Vagina (tissue), 2 donors: Measurements from ENCODE around the gene ARL8B. TPM values are rescaled to one million over a fixed set of nuclear protein-coding genes. Genes with fewer than 3 reads are reported as not detected.
"Not testable (repeated sequence)": the region's sequence is repeated elsewhere in the genome, so short reads cannot be mapped to it uniquely, and the experiment has no call there.

ENCODE experiments used
- DNase-seq, 2 donors: peaks; one replicate each; pipeline ENCODE4 v3.0.0-alpha.2; 2017; ENCODE audit errors: extremely low spot score in 2 of 2
- H3K27ac ChIP-seq: fragments of 200-600 bp; sonication (generic); one replicate; pipeline ENCODE4 v1.5.1; 2019
- H3K27me3 ChIP-seq: fragments of 200-600 bp; sonication (generic); one replicate; pipeline ENCODE4 v1.5.1; 2019
- H3K36me3 ChIP-seq, 2 donors: fragments of 200-600 bp; sonication (generic); one replicate each; pipeline ENCODE4 v1.5.1; 2017 to 2019
- H3K4me1 ChIP-seq: fragments of 200-600 bp; sonication (generic); one replicate; pipeline ENCODE4 v1.5.1; 2019
- H3K4me3 ChIP-seq, 2 donors: fragments of 200-600 bp; sonication (generic); 1 replicate in 1 of 2; 2 replicates in 1 of 2; pipeline ENCODE4 v1.5.1; 2016 to 2019
- H3K9me3 ChIP-seq: fragments of 200-600 bp; sonication (generic); one replicate; pipeline ENCODE4 v1.5.1; 2019
- POLR2A ChIP-seq, 2 donors: fragments of 450-650 bp; IDR thresholded peaks; one replicate each; pipeline ENCODE4 v1.6.1; 2017; ENCODE audit warnings: antibody characterized with exemption in 2 of 2, mild to moderate bottlenecking in 2 of 2, moderate library complexity in 2 of 2
- POLR2AphosphoS5 ChIP-seq, 2 donors: sonication (generic); formaldehyde crosslinking; IDR thresholded peaks; one replicate each; pipeline ENCODE4 v1.9.0; 2017; ENCODE audit warnings: antibody characterized with exemption in 2 of 2, mild to moderate bottlenecking in 2 of 2, low read depth in 1 of 2; ENCODE audit not compliant: insufficient read depth in 1 of 2
- intact Hi-C: fragments of 100-400 bp; cut with DNase I; formaldehyde crosslinking; loops from one replicate; pipeline ENCODE4 v1.15.1; 2023
- total RNA-seq: library from RNA; depleted of rRNA; stranded (reverse); fragments of >200 nt; gene quantifications from one replicate; pipeline ENCODE4 v1.2.3, GENCODE V29; 2016
- TF ChIP-seq, protein P1 (sequence below), 3 experiments: fragments of 450-650 bp in 2 of 3; fragments of 200-600 bp in 1 of 3; sonication (generic) in 1 of 3; IDR thresholded peaks; one replicate each; pipeline ENCODE4 v1.5.1; 2017 to 2019; ENCODE audit warnings: antibody characterized with exemption in 3 of 3, mild to moderate bottlenecking in 2 of 3, moderate library complexity in 2 of 3

The ARL8B gene
- total RNA-seq, 1 donor from 2014 or later: 44.4 TPM

DNA sequence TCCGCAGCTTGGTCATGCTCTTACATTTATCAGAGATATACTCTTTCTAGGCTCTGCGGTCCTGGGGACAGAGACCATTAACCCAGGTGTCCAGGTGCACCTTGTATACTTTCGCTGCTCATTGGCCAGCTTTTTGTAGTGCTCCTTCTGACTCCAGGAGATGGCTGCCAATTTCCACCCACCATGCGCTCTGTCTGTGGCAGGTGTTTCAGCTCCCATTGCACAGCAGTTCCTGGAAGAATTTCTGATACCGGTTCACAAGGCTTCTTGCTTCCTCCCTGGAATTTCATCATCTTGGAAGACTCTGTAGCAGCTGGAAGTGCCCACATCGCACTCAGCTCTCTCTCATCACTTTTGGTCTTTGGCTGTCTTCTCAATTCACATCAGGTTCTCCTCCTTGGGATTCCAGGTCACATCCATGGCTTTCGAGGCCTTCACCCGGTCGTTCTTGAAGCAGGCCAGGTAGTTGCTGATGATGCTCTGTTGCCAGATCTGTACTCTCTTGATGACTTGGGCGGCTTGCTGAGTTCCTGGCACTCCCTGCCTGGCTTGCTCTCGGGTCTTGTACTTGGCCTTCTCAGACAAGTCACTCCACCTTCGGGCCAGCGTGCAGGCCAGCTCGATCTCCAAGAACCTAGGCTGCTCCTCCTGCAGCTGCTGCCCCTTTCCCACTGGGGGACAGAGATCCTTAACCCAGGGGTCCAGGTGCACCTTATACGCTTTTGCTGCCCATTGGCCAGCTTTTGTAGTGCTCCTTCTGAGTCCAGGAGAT lies 41.1 kb upstream of the ARL8B start:
- TF ChIP-seq POLR2AphosphoS5 (IDR thresholded peaks at IDR 0.05; ENCODE audit: insufficient read depth in 1 of 2, low read depth in 1 of 2): no peak
- TF ChIP-seq, protein P1, sequence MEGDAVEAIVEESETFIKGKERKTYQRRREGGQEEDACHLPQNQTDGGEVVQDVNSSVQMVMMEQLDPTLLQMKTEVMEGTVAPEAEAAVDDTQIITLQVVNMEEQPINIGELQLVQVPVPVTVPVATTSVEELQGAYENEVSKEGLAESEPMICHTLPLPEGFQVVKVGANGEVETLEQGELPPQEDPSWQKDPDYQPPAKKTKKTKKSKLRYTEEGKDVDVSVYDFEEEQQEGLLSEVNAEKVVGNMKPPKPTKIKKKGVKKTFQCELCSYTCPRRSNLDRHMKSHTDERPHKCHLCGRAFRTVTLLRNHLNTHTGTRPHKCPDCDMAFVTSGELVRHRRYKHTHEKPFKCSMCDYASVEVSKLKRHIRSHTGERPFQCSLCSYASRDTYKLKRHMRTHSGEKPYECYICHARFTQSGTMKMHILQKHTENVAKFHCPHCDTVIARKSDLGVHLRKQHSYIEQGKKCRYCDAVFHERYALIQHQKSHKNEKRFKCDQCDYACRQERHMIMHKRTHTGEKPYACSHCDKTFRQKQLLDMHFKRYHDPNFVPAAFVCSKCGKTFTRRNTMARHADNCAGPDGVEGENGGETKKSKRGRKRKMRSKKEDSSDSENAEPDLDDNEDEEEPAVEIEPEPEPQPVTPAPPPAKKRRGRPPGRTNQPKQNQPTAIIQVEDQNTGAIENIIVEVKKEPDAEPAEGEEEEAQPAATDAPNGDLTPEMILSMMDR (IDR thresholded peaks at IDR 0.05): no peak
- TF ChIP-seq POLR2A (IDR thresholded peaks at IDR 0.05): no peak
- H3K36me3 ChIP-seq: no peaks in the 10 kb centered on the region
- H3K9me3 ChIP-seq: no peaks in the 10 kb centered on the region
- no peak overlapping the region for H3K27ac ChIP-seq
- no peaks in the 10 kb centered on the region for H3K27me3 ChIP-seq
- H3K4me3 ChIP-seq: no peak overlapping the region
- H3K4me1 ChIP-seq: peaks cover 14% of the 10 kb centered on the region
- intact Hi-C loops: no loop called here
- DNase-seq: no peak

DNA sequence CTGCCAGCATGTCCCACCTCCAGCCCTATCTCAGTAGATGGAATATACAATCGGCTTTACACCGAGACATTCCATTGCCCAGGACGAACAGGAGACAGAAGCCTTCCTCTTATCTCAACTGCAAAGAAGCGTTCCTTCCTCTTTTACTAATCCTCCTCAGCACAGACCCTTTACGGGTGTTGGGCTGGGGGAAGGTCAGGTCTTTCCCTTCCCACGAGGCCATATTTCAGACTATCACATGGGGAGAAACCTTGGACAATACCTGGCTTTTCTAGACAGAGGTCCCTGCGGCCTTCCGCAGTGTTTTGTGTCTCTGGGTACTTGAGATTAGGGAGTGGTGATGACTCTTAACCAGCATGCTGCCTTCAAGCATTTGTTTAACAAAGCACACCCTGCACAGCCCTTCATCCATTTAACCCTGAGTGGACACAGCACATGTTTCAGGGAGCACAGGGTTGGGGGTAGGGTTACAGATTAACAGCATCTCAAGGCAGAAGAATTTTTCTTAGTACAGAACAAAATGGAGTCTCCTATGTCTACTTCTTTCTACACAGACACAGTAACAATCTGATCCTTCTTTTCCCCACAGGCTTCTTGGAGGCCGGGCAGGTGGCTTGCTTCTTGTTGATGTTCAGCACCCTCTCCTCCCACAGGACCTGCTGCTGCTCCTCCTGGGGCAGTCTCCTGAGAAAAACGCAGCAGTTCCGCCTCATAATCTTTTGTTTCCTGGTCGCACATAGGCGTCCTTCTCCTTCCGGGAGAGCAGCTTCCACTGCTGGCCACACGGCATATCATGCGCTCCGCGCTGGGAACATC lies 39.9 kb upstream of the ARL8B start:
- H3K27me3 ChIP-seq, H3K27ac ChIP-seq, intact Hi-C loops, H3K9me3 ChIP-seq, H3K36me3 ChIP-seq, H3K4me3 ChIP-seq, DNase-seq: not testable (repeated sequence)
- H3K4me1 ChIP-seq: peaks cover 14% of the 10 kb centered on the region

DNA sequence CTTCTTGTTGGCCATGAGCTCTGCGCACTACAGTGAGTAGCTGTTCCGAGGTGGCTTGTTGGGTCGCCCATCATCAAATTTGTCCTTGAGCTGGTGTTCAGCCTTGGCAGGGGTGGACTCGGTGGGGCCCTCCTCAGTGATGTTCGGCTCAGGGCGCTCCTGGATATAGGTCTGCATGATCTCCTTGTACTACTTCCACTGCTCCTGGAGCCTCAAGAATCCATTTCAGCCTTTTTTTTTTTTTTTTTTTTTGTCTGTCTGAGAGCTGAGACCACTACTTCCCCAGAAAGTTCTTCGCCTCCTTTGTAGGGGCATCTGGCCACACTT lies 39.3 kb upstream of the ARL8B start:
- peaks cover 11% of the 10 kb centered on the region for H3K4me1 ChIP-seq
- no peak for TF ChIP-seq POLR2A (IDR thresholded peaks at IDR 0.05)
- TF ChIP-seq POLR2AphosphoS5 (IDR thresholded peaks at IDR 0.05; ENCODE audit: insufficient read depth in 1 of 2, low read depth in 1 of 2): no peak
- TF ChIP-seq, protein P1 (IDR thresholded peaks at IDR 0.05): no peak
- no peak overlapping the region for H3K27ac ChIP-seq
- no peaks in the 10 kb centered on the region for H3K36me3 ChIP-seq
- DNase-seq: no peak
- no peaks in the 10 kb centered on the region for H3K9me3 ChIP-seq
- intact Hi-C loops: no loop called here
- no peaks in the 10 kb centered on the region for H3K27me3 ChIP-seq
- H3K4me3 ChIP-seq: no peak overlapping the region

DNA sequence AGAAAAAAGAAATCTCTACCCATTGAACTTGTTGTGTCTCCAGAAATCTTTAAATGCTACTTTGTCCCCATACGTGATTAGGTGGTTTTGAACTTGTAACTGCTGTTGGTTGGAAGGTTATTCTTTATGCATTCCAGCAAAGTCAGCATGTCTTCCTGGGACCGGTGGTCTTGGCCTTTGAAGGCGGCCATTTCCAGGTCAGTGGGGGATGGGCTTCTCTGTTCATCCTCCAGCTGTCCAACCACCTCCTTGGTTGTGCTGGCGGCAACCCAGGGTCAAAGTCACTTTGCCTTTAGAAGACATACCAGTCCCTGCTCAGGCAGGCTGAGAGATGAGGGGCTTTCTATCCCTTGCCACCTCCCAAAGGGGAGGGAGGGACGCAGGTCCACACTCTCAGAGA lies 37.9 kb upstream of the ARL8B start:
- Histone ChIP-seq H3K9me3 (no peaks in the 10 kb centered on the region), H3K27ac (no peak overlapping the region), H3K27me3 (no peaks in the 10 kb centered on the region), H3K4me3 (no peak overlapping the region), H3K4me1 (no peaks in the 10 kb centered on the region), H3K36me3 (no peaks in the 10 kb centered on the region)
- intact Hi-C loops: no loop called here
- TF ChIP-seq POLR2A (IDR thresholded peaks at IDR 0.05) (no peak), POLR2AphosphoS5 (IDR thresholded peaks at IDR 0.05; ENCODE audit: insufficient read depth in 1 of 2, low read depth in 1 of 2) (no peak)
- TF ChIP-seq, protein P1 (IDR thresholded peaks at IDR 0.05): no peak
- DNase-seq: no peak

DNA sequence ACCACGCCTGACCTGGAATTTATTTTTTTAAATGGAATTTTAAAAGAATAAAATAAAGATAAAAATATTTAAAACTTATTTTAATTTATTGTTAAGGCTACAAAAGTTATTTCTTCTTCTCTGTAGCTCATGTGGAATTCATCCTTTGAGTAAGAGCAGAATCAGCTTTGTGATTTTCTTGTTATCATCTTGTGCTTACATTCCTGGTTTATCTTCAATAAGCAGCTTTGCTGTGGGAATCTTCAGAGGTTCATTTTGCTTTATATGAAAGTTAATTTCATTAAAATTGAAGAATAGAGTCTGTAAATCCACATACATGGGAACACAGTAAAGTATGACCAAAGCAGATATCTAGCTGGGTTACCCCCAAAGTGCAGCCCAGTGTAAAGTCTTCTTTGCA lies 35.4 kb upstream of the ARL8B start:
- intact Hi-C loops: no loop called here
- Histone ChIP-seq H3K4me3 (no peak overlapping the region), H3K4me1 (no peaks in the 10 kb centered on the region), H3K27me3 (no peaks in the 10 kb centered on the region), H3K27ac (no peak overlapping the region), H3K36me3 (no peaks in the 10 kb centered on the region), H3K9me3 (no peaks in the 10 kb centered on the region)
- no peak for DNase-seq
- TF ChIP-seq, protein P1 (IDR thresholded peaks at IDR 0.05): no peak
- TF ChIP-seq POLR2A (IDR thresholded peaks at IDR 0.05) (no peak), POLR2AphosphoS5 (IDR thresholded peaks at IDR 0.05; ENCODE audit: insufficient read depth in 1 of 2, low read depth in 1 of 2) (no peak)
